HG02642 (cell line): ENCODE measurements around the gene CD96.

ENCODE experiments used
- ATAC-seq: cut with Tn5 transposase; IDR thresholded peaks from one replicate; pipeline ENCODE4 v1.9.1; 2021; ENCODE audit warnings: mild to moderate bottlenecking; ENCODE audit not compliant: unreplicated experiment, poor library complexity

CD96 gene

DNA sequence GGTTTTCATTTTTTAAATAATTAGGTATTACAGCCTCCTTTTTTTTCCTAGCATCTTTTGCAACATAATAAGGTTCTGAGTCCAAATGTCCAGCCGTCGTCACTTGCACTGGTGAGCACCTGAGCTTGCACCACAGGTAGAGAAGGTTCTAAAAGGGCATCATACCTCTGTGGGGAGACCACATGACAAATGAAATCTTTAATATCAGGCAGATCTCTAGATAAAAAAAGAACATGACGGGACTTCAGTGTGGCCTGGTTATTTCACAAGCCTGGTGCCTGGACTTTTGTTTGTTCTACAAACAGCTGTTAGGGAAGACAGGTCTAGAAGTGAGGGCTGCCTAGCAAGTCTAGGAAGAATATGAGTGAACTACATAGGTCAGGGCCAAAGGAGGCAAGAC is 49.6 kb downstream of the CD96 start:
- no peak for ATAC-seq

GRCh38 chr3:111592143-111592542 is 50.1 kb downstream of the CD96 start:
- ATAC-seq: no peak

DNA sequence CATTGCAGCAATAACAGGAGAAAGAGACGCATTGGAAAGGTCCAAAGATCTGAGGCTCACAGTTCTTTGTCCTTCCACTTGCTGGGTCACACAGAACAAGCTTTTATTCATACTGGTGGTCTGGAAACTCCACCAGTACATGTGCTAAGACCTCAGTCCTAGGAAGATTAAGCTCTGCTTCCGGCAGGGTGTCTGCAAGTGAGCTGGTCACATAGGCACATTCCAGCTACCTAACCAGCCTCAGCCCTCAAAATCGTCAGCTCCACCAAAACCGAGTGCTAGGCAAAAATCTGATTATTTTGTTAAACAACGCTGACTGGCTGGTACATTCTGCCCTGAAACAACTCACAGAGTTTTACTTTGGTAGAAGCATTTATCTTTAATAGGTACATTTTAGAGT is 50.9 kb downstream of the CD96 start:
- ATAC-seq: peak; percentile 26

- no peak for ATAC-seq
Observed at GRCh38 chr3:111593666-111594065, 51.7 kb downstream of the CD96 start.

GRCh38 chr3:111594205-111594604 is 52.2 kb downstream of the CD96 start:
- ATAC-seq: peak; percentile 70

- peak; percentile 15 for ATAC-seq
Observed at GRCh38 chr3:111594781-111595180, 52.8 kb downstream of the CD96 start.

DNA sequence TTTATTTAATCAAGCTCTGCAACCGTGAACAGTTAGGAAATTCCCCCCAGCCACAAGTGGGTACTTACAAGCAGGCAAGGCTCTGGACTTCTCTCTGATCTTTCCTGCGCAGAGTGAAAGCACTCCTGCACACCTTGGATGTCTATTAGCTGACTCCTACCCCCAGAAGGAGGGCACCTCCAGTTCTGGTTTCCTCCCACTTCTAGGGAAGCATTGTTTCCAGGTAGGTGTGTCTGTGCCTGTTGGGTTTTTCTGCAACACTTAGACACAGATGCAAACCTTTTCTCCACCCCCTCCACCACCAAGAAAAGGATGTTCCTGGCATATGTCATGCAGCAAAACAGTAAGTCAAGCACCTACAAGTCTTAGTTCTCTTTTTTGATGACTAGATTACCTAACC is 53.2 kb downstream of the CD96 start, which contains the start of gene ZBED2:
TSS of gene ZBED2 (minus strand) at position 115 of the 400 bp plus-strand sequence. CDS start 1,145 bp downstream, outside the sequence.
- peak; percentile 48 for ATAC-seq

- no peak for ATAC-seq
Observed at GRCh38 chr3:111596328-111596727, 54.3 kb downstream of the CD96 start.

- ATAC-seq: no peak
Observed at GRCh38 chr3:111598139-111598538, 56.1 kb downstream of the CD96 start.

DNA sequence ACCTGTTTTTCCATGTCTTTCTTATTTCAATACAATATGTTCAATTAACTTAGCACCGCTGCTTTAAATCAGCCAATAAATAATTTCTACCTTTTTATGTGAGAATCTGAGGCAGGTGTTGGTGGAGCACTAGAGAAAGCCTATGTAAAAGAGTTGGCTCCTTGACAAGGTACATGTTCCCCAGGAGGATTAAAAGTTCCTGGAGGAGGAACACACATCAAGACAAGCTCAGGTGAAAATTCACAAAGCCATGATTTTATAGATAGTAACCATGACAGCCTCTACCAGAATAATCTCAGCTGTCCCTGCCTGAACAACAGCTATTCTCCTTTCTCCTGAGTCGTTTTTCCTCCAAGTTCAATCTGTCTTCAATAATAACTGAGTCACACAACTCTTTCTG is 56.6 kb downstream of the CD96 start:
- no peak for ATAC-seq

DNA sequence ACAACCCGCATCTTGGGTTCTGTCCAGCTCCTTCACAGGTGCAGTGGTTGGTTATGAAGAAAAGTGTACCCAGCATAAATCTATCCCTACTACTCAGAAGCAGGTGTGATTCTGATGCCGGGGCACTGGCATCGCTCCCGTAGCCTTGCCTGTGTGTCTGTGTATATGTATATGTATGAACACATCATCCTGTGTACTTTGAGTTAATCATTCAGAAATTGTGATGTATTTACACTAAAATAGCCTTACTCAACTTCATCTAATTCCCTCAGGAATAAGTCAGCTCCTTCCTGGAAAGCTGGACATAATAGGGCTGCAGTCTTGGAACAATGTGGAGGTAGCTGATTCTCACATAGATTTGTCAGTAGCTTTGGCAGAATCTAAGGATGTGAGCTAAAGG is 59.8 kb downstream of the CD96 start:
- ATAC-seq: no peak

- peak; percentile 59 for ATAC-seq
Observed at GRCh38 chr3:111603679-111604078, 61.7 kb downstream of the CD96 start.

DNA sequence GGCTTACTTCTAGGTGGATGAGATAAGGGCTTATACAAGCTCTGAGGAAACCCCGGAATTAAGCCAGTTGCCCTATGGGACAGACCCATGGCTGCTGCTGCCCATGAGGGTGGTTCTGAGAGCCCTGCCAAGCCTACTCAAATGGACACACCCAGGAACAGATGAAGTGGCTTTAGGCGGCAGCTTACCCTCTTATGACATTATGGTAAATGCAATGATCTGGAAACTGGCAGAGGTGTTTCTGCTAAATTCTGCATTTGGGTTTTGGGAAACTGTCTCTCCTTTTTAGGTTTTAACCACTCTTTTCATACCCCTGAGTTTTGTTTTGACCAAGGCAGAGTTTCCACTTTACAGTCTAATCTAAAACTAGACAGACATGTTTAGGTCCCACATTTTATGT is 62.1 kb downstream of the CD96 start:
- ATAC-seq: peak; percentile 31

DNA sequence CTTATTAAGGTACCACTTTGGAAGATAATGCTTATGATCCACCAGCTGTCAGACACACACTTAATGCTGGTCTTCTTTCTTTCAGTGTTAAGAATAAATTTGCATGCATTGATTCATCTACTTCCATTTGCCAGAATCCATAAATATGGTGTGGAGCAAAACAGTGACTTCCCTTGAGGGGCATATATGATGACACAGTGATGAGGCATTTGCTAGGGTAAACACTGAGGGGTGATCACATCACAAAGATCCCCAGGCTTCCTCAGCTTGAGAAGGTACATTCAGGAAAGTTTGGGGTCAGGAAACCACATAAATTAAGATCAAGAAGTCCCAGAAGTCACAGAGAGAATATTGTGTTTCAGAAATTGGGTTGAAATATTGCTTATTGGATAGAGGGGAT is 63.0 kb downstream of the CD96 start:
- ATAC-seq: no peak

DNA sequence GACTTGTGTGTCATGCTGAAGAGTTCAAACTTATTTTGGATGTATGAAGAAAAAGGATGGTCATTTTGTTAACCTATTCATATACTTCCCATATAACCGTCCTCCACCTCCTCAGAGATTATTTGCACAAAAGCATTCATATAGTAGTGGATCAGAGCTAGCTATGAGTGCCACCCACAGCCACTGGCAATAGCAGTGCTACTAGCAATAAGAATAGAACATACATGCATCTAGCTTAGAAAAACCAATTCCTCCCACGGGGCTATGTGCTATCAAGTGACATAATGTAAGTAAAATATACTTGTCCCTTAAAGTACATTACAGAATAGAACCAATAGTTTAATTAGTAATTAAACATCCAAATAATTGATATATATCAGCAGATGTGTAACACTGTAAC is 63.5 kb downstream of the CD96 start:
- no peak for ATAC-seq

DNA sequence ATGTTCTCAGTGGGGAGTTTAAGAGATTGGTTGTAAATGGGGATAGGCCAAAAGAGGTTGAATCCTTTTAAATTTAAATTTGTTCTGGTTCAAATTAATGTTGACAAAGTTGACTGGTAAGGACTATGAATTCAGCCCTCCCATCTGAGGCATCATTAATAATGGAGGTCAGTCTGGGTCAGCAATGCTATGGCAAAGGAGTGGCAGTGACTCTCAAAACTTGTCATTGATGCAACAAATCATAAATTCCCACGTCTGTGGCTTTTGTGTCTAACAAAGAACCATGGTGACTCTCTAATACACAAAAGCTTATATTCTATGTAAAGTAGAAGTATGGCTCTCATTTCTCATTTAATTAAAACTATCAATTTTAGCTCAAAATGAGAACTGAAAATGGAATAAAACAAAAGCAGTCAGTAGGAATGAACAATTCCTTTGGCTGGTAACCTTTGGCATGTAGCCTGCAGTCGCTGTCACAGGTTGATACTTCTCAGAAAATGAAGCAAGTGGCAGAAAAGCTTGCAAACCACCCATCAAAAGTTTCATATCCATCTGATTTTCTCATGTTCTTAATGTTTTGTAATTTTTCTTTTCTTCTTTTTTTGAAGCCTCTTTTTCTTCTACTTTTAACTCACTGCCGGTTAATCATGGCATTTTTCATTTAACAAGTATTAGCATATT is 65.4 kb downstream of the CD96 start:
- no peak for ATAC-seq

DNA sequence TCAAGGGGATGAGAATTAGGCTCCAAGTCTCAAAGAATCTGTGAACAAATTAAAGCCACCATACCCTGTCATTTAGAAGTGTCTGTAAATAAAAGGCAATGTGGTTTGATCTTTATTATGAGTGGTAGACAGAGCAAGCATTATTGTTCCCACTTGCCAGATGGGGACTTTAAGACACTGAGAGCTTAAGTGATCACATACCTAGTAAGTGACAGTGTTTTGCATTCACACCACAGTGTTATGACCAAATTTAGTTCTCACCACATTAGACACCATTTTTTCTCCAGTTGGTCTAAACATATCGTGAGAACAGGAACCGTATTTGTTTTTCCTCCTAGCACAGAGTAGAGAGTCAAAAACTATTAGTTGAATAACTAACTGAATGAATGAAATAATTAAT is 66.4 kb downstream of the CD96 start:
- ATAC-seq: peak; percentile 39

DNA sequence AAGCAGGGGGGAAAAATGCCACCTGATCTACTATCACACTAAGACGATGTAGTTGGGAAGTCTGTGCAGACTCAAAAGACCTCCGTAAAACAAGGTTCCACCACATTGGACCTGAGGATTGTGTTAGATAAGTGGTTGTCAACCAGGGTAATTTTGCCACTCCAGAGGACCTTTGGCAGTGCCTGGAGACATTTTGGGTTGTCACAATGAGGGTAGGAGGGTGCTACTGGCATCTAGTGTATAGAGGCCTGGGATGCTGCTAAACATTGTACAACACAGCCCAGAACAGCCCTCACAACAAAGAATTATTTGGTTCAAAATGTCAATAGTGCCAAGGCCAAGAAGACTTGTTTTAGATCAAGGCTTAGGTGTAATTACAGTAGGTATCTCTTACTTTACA is 67.7 kb downstream of the CD96 start:
- ATAC-seq: no peak

DNA sequence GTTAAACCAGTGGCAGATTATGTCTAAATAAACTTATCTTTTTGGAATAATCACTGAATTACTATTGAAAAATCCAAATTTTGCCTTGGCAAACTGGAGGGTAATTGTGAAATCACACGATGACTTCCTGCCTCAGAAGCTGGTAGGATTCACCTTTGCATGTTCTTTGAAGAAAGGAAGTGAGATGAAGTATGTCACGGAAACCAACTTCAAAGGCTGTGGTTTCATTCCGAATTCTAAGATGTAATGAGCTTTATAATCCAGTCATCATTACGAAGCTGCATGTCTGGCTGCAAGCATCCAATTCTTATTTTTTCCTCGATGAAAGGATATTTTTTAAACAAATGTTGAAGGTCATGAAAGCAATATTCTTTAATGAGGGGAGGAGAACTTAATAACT is 68.2 kb downstream of the CD96 start:
- peak; percentile 83 for ATAC-seq

GRCh38 chr3:111610612-111611054 is 68.6 kb downstream of the CD96 start:
- ATAC-seq: peak; percentile 22

DNA sequence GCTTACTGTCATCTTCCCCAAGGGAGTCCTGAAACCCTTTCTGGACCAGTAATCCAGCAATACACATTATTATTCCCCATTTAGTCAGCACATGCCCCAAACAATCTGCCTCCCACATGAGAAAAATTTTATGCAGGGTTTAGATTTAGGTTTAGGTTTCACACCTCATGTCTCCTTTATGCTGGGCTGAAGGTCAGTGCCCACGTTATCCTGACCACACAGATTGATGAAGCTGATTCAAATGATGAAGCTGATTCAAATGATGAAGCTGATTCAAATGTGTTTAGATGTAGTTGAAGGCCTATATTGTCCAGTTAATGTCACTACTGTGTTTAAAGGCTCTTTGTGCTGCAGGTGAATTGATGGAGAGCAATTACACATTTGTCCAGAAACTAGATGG is 71.3 kb downstream of the CD96 start:
- no peak for ATAC-seq

DNA sequence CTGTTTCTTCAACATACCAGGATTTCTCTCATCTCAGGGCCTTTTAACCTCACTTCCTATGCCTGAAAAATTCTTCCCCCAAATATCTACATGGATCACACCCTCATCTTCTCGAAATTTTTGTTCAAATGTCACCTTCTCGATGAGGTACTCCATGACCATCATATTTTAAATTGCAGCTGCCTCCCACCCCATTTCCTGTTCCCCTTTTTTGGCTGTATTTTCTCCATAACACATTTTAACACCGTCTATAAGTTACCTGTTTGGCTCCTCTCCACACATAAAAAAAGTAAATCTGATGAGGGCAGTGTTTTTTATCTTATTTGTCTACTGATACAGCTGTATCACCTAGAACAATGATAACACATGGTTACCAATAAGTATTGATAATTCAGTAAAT is 73.9 kb downstream of the CD96 start:
- no peak for ATAC-seq
